GM12801 (cell line): Measurements from ENCODE around the gene NDUFS7.

Source experiments
- CTCF ChIP-seq: IDR thresholded peaks from one replicate; pipeline ENCODE4 v1.5.1; 2011; ENCODE audit warnings: control low read depth; ENCODE audit not compliant: insufficient read length; ENCODE audit errors: extremely low read depth

NDUFS7 gene

GRCh38 chr19:1366899-1367870 is 16.5 kb upstream of the NDUFS7 start:
- no peak for TF ChIP-seq CTCF

DNA sequence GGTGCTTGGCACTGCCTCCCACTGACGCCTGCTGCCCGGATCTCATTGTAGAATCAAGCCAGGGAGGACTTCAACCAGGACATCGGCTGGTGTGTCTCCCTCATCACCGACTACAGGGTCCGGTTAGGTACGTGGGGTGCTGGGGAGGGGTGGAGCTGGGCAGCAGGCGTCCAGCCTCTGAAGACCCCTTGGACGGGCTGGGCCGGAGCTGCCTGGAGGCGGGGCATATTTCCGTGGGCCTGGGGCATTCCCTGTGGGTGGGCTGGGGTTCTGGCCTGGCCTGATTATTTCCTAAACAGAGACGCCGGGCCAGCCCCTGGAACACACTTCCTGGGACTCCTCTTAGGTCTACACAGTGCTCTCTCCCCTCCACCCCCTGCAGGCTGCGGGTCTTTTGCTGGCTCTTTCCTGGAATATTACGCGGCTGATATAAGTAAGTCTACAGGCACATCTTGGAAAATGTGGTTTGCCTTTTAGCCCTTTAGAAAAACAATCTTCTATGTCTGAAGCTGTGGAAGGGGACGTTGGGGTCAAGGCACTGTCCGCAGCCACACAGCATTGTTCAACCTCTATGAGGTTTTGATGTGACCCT is 14.4 kb upstream of the NDUFS7 start:
- TF ChIP-seq CTCF, result no peak

DNA sequence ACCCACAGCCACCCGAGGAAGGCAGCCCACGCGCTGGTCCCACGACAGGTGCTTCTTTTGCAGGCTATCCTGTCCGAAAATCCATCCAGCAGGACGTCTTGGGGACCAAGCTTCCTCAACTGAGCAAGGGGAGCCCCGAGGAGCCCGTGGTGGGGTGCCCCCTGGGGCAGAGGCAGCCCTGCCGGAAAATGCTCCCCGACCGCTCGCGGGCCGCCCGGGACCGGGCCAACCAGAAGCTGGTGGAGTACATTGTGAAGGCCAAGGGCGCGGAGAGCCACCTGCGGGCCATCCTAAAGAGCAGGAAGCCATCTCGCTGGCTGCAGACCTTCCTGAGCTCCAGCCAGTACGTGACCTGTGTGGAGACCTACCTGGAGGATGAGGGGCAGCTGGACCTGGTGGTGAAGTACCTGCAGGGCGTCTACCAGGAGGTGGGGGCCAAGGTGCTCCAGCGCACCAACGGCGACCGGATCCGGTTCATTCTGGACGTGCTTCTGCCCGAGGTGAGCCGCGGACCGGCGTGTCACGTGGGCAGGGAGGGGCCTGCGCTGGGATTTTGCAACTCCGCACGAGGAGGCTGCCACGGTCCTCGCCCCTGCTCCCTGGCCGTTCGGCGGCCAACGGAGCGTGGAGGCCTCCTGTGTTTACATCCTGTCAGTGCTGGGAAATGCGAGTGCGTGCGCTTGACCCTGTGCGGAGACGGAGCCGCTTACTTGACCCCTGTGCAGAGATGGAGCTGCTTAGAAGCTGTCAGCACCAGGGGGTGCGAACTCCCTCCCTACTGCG is 12.9 kb upstream of the NDUFS7 start:
- no peak for TF ChIP-seq CTCF

DNA sequence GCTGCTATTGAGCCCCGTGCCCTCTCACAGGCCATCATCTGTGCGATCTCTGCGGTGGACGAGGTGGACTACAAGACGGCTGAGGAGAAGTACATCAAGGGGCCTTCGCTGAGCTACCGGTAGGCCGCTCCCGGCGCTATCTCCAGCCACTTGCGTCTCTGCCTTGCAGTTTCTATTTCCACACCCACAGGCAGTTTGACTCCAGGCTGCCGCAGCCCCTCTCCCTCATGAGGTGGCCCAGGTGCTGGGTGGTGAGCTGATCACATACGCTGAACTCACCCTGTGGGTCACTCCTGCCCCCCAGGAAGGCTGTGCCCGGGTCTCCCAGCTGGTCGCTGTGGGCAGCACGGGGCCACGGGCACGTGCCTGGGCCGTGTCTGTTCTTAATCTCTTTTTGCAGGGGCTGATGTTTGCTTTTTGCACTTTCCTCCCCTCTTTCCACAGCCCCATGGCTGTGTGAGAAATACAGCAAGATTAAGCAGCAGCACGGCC is 10.6 kb upstream of the NDUFS7 start:
- TF ChIP-seq CTCF, result no peak

DNA sequence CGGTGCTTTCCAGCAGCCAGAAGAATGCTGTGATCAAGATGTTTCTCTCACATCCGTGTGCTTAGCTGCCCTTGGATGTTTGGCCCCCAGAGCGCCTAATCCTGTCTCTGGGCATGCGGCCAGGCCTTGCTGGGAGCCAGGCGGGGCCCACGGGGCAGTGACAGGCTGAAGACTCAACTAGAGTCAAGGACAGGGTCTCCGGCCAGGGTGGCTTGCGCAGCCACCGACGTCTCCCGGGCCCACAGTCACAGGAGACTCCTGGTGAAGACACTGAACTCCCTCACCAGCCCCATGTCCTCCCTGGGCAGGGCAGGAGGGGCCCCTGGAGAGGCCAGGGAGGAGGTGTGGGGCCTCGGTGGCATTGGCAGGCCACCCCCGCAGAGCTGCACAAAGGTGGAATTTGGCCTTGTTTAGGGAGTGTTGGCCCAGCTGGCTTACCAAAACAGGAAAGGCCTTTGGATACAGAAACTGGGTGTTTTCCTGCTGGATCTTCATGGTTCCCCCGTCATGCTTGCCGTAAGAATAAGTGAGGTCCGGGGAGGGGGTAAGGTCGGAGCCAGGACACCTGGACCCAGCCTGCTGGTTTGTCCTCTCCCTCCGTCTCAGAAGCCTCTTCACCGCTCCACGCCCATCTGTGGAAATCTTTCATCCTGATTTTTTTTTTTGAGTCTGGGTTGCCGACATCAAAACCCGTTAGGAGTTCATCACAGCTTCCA is 10.0 kb upstream of the NDUFS7 start:
- TF ChIP-seq CTCF, result no peak

DNA sequence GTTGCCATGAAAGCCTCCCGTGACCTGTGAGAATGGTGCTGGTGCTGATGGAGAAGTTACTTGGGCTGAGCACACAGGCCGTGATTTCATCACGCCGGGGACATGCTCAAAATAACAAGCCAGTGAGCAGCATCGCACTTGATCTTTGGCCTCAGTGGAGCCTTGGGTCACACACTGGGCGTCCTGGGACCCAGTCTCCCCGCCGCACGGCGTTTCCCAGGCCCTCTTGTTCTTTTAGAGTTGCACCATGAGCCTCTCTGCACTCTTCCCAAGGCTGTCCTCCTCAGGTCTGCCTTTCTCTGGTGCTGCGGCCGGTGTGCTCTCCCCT is 9.5 kb upstream of the NDUFS7 start:
- TF ChIP-seq CTCF, result no peak

GRCh38 chr19:1376415-1376805 is 7.3 kb upstream of the NDUFS7 start:
- no peak for TF ChIP-seq CTCF
